ENCODE data around the gene EFNB1.

DNA sequence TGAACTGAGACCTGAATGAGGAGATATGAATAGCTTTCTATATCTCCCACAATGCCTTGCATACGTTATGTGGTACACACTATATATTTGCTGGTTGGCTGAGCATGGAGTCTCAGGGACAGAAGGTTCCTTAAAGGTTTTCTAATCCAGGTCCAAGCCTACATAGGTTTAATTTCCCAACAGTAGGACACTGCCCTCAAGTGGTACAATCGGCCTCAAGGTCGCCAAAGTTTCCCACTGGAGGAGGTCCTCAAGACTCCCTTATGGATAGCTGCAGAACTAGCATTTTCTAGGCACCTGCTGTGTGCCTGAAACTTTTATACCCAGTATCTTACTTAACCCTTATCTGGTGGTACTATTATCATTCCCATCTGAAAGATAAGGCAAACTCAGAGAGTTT, 21.0 kb upstream of the EFNB1 start:
- TF ChIP-seq CTCF (IDR thresholded peaks at IDR 0.05) (no peak), EZH2 (IDR thresholded peaks at IDR 0.05; ENCODE audit: borderline replicate concordance, insufficient read depth, low read depth, low read length, poor library complexity, severe bottlenecking) (no peak)
